GM12878 (cell line): ENCODE results near the gene CHMP4B. TPM values are rescaled to one million over a fixed set of nuclear protein-coding genes. Genes with fewer than 3 reads are reported as not detected.

Source experiments
- ATAC-seq: fragments of 200-7000 bp; cut with Tn5 transposase; 3 replicates; pipeline ENCODE4 v1.9.1; 2020; ENCODE audit warnings: mild to moderate bottlenecking, moderate library complexity
- BruUV-seq: library from RNA; stranded (reverse); fragments of 400-500 nt; replicated peaks from 2 replicates; lab custom pipeline; 2021; lab: Mats Ljungman, UMichigan
- CTCF ChIA-PET: fragments of 300-600 bp; sonication (Branson Sonifier 250); formaldehyde crosslinking; extraction: SDS; loops from one replicate; lab custom pipeline; 2021; ENCODE audit warnings: inconsistent platforms; lab: Yijun Ruan, JAX
- POLR2A ChIA-PET: fragments of 350-600 bp; formaldehyde crosslinking; extraction: SDS; loops from one replicate; lab custom pipeline; 2021; ENCODE audit warnings: inconsistent platforms; lab: Charles Lee
- RAD21 ChIA-PET: fragments of 300-600 bp; sonication (Branson Sonifier 250); formaldehyde crosslinking; loops from one replicate; lab custom pipeline; 2023; ENCODE audit warnings: antibody characterized with exemption; ENCODE audit not compliant: unreplicated experiment; lab: Charles Lee
- SMC1A ChIA-PET: fragments of 300-600 bp; sonication (Branson Sonifier 250); formaldehyde crosslinking; loops from one replicate; lab custom pipeline; 2023; ENCODE audit not compliant: unreplicated experiment, uncharacterized antibody; lab: Charles Lee
- DNase-seq: peaks from one replicate; pipeline ENCODE4 v3.0.0-alpha.2; 2011; ENCODE audit warnings: low read depth, low spot score
- FAIRE-seq: peaks from 3 replicates; lab custom pipeline; 2011; peaks lifted over from hg19 to GRCh38; lab: Jason Lieb, UNC
- H2AFZ ChIP-seq: 2 replicates; pipeline ENCODE4 v1.6.0; 2011; ENCODE audit warnings: low read depth, low read length, control low read depth; ENCODE audit not compliant: control insufficient read depth
- H3K27ac ChIP-seq: 2 replicates; pipeline ENCODE4 v1.5.1; 2011; ENCODE audit warnings: control low read depth; ENCODE audit not compliant: control insufficient read depth, insufficient read depth
- H3K27me3 ChIP-seq, 2 experiments: replicated peaks in 1 of 2; 2 replicates each; pipeline versions ENCODE4 v1.6.0 to v1.6.1; 2011; ENCODE audit warnings: low read length in 1 of 2; ENCODE audit not compliant: control insufficient read depth in 2 of 2, insufficient read depth in 2 of 2
- H3K36me3 ChIP-seq, 2 experiments: 2 replicates each; pipeline ENCODE4 v1.5.1; 2011; ENCODE audit warnings: low read length in 1 of 2; ENCODE audit not compliant: control insufficient read depth in 2 of 2, insufficient read depth in 2 of 2
- H3K4me1 ChIP-seq: 2 replicates; pipeline ENCODE4 v1.6.1; 2011; ENCODE audit warnings: mild to moderate bottlenecking, low read length, moderate library complexity, mixed read lengths; ENCODE audit not compliant: control insufficient read depth, insufficient read depth
- H3K4me2 ChIP-seq: 2 replicates; pipeline ENCODE4 v1.6.0; 2011; ENCODE audit warnings: control low read depth; ENCODE audit not compliant: control insufficient read depth, insufficient read depth
- H3K4me3 ChIP-seq: fragments of 200-600 bp; sonication (generic); 2 replicates; pipeline ENCODE4 v1.5.1; 2016
- H3K79me2 ChIP-seq: 2 replicates; pipeline ENCODE4 v1.6.0; 2011; ENCODE audit warnings: low read length; ENCODE audit not compliant: control insufficient read depth, insufficient read depth
- H3K9ac ChIP-seq: 2 replicates; pipeline ENCODE4 v1.8.0; 2011; ENCODE audit warnings: low read length, control low read depth, mixed read lengths; ENCODE audit not compliant: control insufficient read depth, insufficient read depth
- H3K9me3 ChIP-seq: replicated peaks from 3 replicates; pipeline ENCODE4 v1.5.1; 2011; ENCODE audit warnings: mild to moderate bottlenecking, low read length; ENCODE audit not compliant: control insufficient read depth, insufficient read depth
- H4K20me1 ChIP-seq: 2 replicates; pipeline ENCODE4 v1.6.0; 2011; ENCODE audit not compliant: control insufficient read depth, insufficient read depth
- JUNB ChIP-seq: IDR thresholded peaks from 2 replicates; pipeline ENCODE4 v1.6.1; 2016; ENCODE audit warnings: antibody characterized with exemption, mild to moderate bottlenecking
- POLR2AphosphoS5 ChIP-seq: IDR thresholded peaks from 2 replicates; pipeline ENCODE4 v1.6.1; 2011; ENCODE audit warnings: mild to moderate bottlenecking, low read length, inconsistent platforms
- RB1 ChIP-seq: fragments of 450-650 bp; formaldehyde crosslinking; IDR thresholded peaks from 2 replicates; pipeline ENCODE4 v1.6.1; 2017; ENCODE audit warnings: mild to moderate bottlenecking, borderline replicate concordance
- RUNX3 ChIP-seq: IDR thresholded peaks from 2 replicates; pipeline ENCODE4 v1.6.1; 2012; ENCODE audit warnings: low read length, inconsistent platforms
- STAT1 ChIP-seq: fragments of 450-650 bp; conservative IDR thresholded peaks from 2 replicates; pipeline ENCODE4 v1.6.1; 2014; ENCODE audit warnings: antibody characterized with exemption, mild to moderate bottlenecking
- TAF1 ChIP-seq: IDR thresholded peaks from 2 replicates; pipeline ENCODE4 v1.6.1; 2011; ENCODE audit warnings: mild to moderate bottlenecking, low read depth, low read length, borderline replicate concordance
- ZNF622 ChIP-seq: fragments of 450-650 bp; IDR thresholded peaks from 2 replicates; pipeline ENCODE4 v1.6.1; 2017; ENCODE audit warnings: mild to moderate bottlenecking, inconsistent platforms
- WGBS: methylation state at CpG from one replicate; pipeline ENCODE4 v1.1.6; 2016; ENCODE audit warnings: low lambda C conversion rate; ENCODE audit not compliant: insufficient replicate concordance, insufficient coverage; ENCODE audit errors: missing lambda C conversion rate; 5-methylcytosine and 5-hydroxymethylcytosine counted together
- in situ Hi-C: fragments of 300-500 bp; cut with MboI; formaldehyde crosslinking; loops from 9 replicates; pipeline ENCODE4 v1.14.3; 2018; ENCODE audit warnings: mixed read lengths
- intact Hi-C: fragments of 100-400 bp; cut with micrococcal nuclease; formaldehyde crosslinking; loops from one replicate; pipeline ENCODE4 v1.14.2; 2022; ENCODE audit not compliant: unreplicated experiment
- polyA plus RNA-seq, 11 experiments: library from polyadenylated mRNA; depleted of rRNA in 4 of 11; unstranded in 6 of 11; stranded (reverse) in 5 of 11; fragments of >200 nt; fragmentation: Nextera tagmentation in 4 of 11; fragmentation: Illumina TruSeq in 1 of 11; extraction: Ambion mirVana in 4 of 11; extraction: Trizol in 1 of 11; gene quantifications; 1 replicate in 1 of 11; 2 replicates in 10 of 11; pipeline versions ENCODE4 v1.2.1 to v1.2.3, GENCODE V29; 2011 to 2016; ENCODE audit warnings: inconsistent platforms in 2 of 11, missing spikeins in 2 of 11, low read depth in 1 of 11
- total RNA-seq, 4 experiments: library from RNA; depleted of rRNA in 3 of 4; stranded (reverse); fragments of >200 nt in 3 of 4; fragmentation: Illumina TruSeq in 1 of 4; extraction: Trizol in 1 of 4; gene quantifications; 2 replicates each; pipeline versions ENCODE4 v1.2.1 to v1.2.3, GENCODE V29; 2013 to 2021

The CHMP4B gene
- total and polyA plus RNA-seq, 10 of the 15 experiments (the other 5 are each of a cell fraction or from before 2014, with no cell fraction given), result 4.2 to 118 (median 49.6) TPM

DNA sequence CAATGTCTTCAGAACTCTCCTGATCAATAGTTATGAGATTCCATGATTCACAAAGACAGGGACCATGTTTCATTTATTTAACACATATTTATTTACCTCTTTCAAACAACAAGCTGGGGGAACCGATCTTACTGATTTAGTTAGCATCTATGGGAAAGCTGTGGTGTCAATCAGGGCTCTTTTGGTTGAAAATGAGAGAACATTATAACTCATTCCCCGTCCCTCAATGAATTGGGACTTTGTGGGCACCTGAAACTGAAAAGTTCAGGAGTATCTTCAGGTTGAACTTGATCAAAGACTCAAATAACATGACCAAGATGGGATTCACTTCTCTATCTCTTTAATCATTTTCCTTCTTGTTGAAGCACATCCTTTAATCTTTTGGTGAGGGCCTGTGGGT lies 67.4 kb downstream of the CHMP4B start:
- FAIRE-seq, result no peak
- ChIA-PET SMC1A (no interaction called here), CTCF (interaction anchor here (0.7 kb wide), 2 partner anchors 15 to 144 kb away, joined by 3 read pairs; no protein-coding TSS in a partner anchor), RAD21 (no interaction called here), POLR2A (no interaction called here)
- ATAC-seq, result no peak
- Histone ChIP-seq H3K4me1 (peaks cover 48% of the 10 kb centered on the region), H3K27ac (no peak overlapping the region), H3K79me2 (no peaks in the 10 kb centered on the region), H3K36me3 (no peaks in the 10 kb centered on the region), H3K4me3 (no peak overlapping the region), H3K9me3 (peaks cover 10% of the 10 kb centered on the region; the same call in 2 of the 3 replicates), H3K4me2 (no peak overlapping the region), H3K9ac (no peak overlapping the region), H4K20me1 (no peaks in the 10 kb centered on the region), H3K27me3 (no peaks in the 10 kb centered on the region), H2AFZ (no peak overlapping the region)
- TF ChIP-seq RB1, result no peak
- peak; percentile 61 for TF ChIP-seq RUNX3
- TF ChIP-seq STAT1, result no peak
- in situ Hi-C loops, result no loop called here
- 38% methylated on average over 2 of the region's 2 CpGs for WGBS
- DNase-seq, result no peak
- BruUV-seq, result no TSS peak
- intact Hi-C loops, result no loop called here

DNA sequence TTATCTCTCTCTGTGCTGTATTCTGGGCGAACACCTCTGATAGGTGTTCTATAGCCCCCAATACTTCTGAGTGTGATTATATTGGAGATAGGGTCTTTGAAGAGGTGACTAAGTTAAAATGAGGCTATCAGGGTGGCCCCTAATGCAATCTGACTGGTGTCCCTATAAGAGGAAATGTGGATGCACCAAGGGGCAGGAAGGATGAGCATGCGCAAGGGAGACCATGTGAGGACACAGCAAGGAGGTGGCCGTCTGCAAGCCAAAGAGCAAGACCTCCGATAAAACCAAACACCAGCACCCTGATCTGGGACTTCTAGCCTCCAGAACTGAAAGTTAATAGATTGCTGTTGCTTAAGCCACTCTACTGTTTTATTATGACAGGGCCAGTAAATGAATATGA lies 69.2 kb downstream of the CHMP4B start:
- CTCF ChIA-PET, result interaction anchor here (0.7 to 1.1 kb wide), 2 partner anchors 17 to 110 kb away, joined by 3 to 4 read pairs; no protein-coding TSS in a partner anchor
- intact Hi-C loops (no loop called here), in situ Hi-C loops (no loop called here)
- Histone ChIP-seq H3K9ac (no peak overlapping the region), H3K9me3 (peaks cover 10% of the 10 kb centered on the region; the same call in 2 of the 3 replicates), H4K20me1 (no peaks in the 10 kb centered on the region), H3K4me2 (no peak overlapping the region), H3K36me3 (no peaks in the 10 kb centered on the region), H2AFZ (no peak overlapping the region), H3K27ac (no peak overlapping the region; the same call in 1 of the 2 replicates), H3K79me2 (no peaks in the 10 kb centered on the region), H3K4me1 (peaks cover 48% of the 10 kb centered on the region), H3K27me3 (no peaks in the 10 kb centered on the region), H3K4me3 (no peak overlapping the region)
- WGBS, result 87% methylated on average over 4 of the region's 4 CpGs
- no peak for DNase-seq
- RAD21 ChIA-PET, result no interaction called here
- no peak for TF ChIP-seq POLR2AphosphoS5
- TF ChIP-seq ZNF622, result no peak
- TF ChIP-seq JUNB, result no peak
- TF ChIP-seq TAF1, result no peak
- POLR2A ChIA-PET, result no interaction called here
- no peak for FAIRE-seq
- ATAC-seq, result no peak
- no TSS peak for BruUV-seq
- SMC1A ChIA-PET, result no interaction called here
